ENCODE results near the gene IKZF4. TPM values are rescaled to one million over a fixed set of nuclear protein-coding genes. Genes with fewer than 3 reads are reported as not detected.

Gene IKZF4
- total and polyA plus RNA-seq, 2 of the 8 experiments (the other 6 are each of a cell fraction or from before 2014, with no cell fraction given) = 8.0 to 13.3 TPM

GRCh38 chr12:56007564-56008559 is 13.0 kb upstream of the IKZF4 start (continued):
- TF ChIP-seq POU5F1 (IDR thresholded peaks at IDR 0.05; ENCODE audit: low read depth, low read length) = no peak
- no peak for TF ChIP-seq TEAD4 (IDR thresholded peaks at IDR 0.05; ENCODE audit: low read depth, low read length)
- TF ChIP-seq ZNF274 (IDR thresholded peaks at IDR 0.05; ENCODE audit: borderline replicate concordance, extremely low read depth, low read length) = no peak
- no peak for TF ChIP-seq RFX5 (IDR thresholded peaks at IDR 0.05; ENCODE audit: borderline replicate concordance, low read depth, low read length)

Measured in H1 (cell line).